SK-N-SH (cell line): ENCODE measurements around the gene MVD. TPM values are rescaled to one million over a fixed set of nuclear protein-coding genes. Genes with fewer than 3 reads are reported as not detected.

ENCODE experiments used
- CTCF ChIA-PET: fragments of 300-600, 350-600 bp; formaldehyde crosslinking; extraction: SDS; loops from one replicate; lab custom pipeline; 2021; lab: Yijun Ruan, JAX
- POLR2A ChIA-PET: fragments of 350-600 bp; sonication (Branson Sonifier 250); formaldehyde crosslinking; extraction: SDS; loops from one replicate; lab custom pipeline; 2020; ENCODE audit warnings: antibody characterized with exemption, inconsistent platforms; lab: Yijun Ruan, JAX
- DNase-seq: peaks from one replicate; pipeline ENCODE4 v3.0.0; 2012
- H2AFZ ChIP-seq: fragments of 200-600 bp; sonication (generic); 2 replicates; pipeline ENCODE4 v1.8.1; 2016; ENCODE audit warnings: antibody characterized with exemption, mild to moderate bottlenecking, low read depth
- H3F3A ChIP-seq: fragments of 200-600 bp; sonication (generic); replicated peaks from 2 replicates; pipeline ENCODE3; 2016; ENCODE audit warnings: antibody characterized with exemption, mild to moderate bottlenecking; ENCODE audit not compliant: insufficient read depth
- H3K27ac ChIP-seq, 2 experiments: fragments of 200-500 bp in 1 of 2; fragments of 200-600 bp in 1 of 2; sonication (Bioruptor generic) in 1 of 2; sonication (generic), shearing (Covaris generic) in 1 of 2; 2 replicates each; pipeline versions ENCODE4 v1.5.1 to v1.6.1; 2014 to 2016; ENCODE audit warnings: low read depth in 2 of 2, inconsistent platforms in 1 of 2, low read length in 1 of 2, mild to moderate bottlenecking in 1 of 2, mixed read lengths in 1 of 2
- H3K27me3 ChIP-seq: fragments of 200-600 bp; sonication (generic), shearing (Covaris generic); 2 replicates; pipeline ENCODE4 v1.6.1; 2016; ENCODE audit warnings: mixed run types; ENCODE audit not compliant: insufficient read depth
- H3K36me3 ChIP-seq, 2 experiments: fragments of 200-500 bp in 1 of 2; fragments of 200-600 bp in 1 of 2; sonication (Bioruptor generic) in 1 of 2; sonication (generic) in 1 of 2; replicated peaks in 1 of 2; 2 replicates each; pipeline versions ENCODE3 to v1.5.1; 2014 to 2016; ENCODE audit warnings: low read length in 1 of 2, mild to moderate bottlenecking in 1 of 2; ENCODE audit not compliant: insufficient read depth in 2 of 2, control insufficient read depth in 1 of 2
- H3K4me1 ChIP-seq, 2 experiments: fragments of 200-500 bp in 1 of 2; fragments of 200-600 bp in 1 of 2; sonication (Bioruptor generic) in 1 of 2; sonication (generic), shearing (Covaris generic) in 1 of 2; 2 replicates each; pipeline versions ENCODE4 v1.5.1 to v1.6.1; 2014 to 2016; ENCODE audit warnings: low read depth in 1 of 2, low read length in 1 of 2, mixed run types in 1 of 2; ENCODE audit not compliant: insufficient read depth in 2 of 2, control insufficient read depth in 1 of 2
- H3K4me2 ChIP-seq: fragments of 200-600 bp; sonication (generic), shearing (Covaris generic); 2 replicates; pipeline ENCODE4 v1.6.1; 2017; ENCODE audit warnings: mixed run types
- H3K4me3 ChIP-seq, 2 experiments: fragments of 200-500 bp in 1 of 2; fragments of 200-600 bp in 1 of 2; sonication (Bioruptor generic) in 1 of 2; sonication (generic), shearing (Covaris generic) in 1 of 2; 2 replicates each; pipeline versions ENCODE4 v1.5.1 to v1.8.1; 2014 to 2016; ENCODE audit warnings: low read depth in 2 of 2, inconsistent platforms in 1 of 2, low read length in 1 of 2, mild to moderate bottlenecking in 1 of 2, mixed read lengths in 1 of 2, moderate library complexity in 1 of 2
- H3K79me2 ChIP-seq: fragments of 200-600 bp; sonication (generic); 2 replicates; pipeline ENCODE4 v1.8.1; 2017; ENCODE audit warnings: mild to moderate bottlenecking; ENCODE audit not compliant: insufficient read depth
- H3K9ac ChIP-seq: fragments of 200-600 bp; sonication (generic); 2 replicates; pipeline ENCODE4 v1.6.1; 2017; ENCODE audit warnings: mixed run types
- H3K9me2 ChIP-seq: fragments of 200-600 bp; sonication (generic); 2 replicates; pipeline ENCODE4 v1.6.1; 2017; ENCODE audit warnings: mixed run types
- H3K9me3 ChIP-seq: fragments of 200-600 bp; sonication (generic); 2 replicates; pipeline ENCODE4 v1.6.1; 2017; ENCODE audit warnings: mixed run types, mild to moderate bottlenecking, moderate library complexity
- H4K20me1 ChIP-seq: fragments of 200-600 bp; sonication (generic); 2 replicates; pipeline ENCODE4 v1.6.1; 2017; ENCODE audit warnings: mild to moderate bottlenecking, mixed run types; ENCODE audit not compliant: insufficient read depth
- CHD2 ChIP-seq: fragments of 150-350 bp; IDR thresholded peaks from 2 replicates; pipeline ENCODE4 v1.6.1; 2018; ENCODE audit warnings: low read length; ENCODE audit not compliant: partially characterized antibody
- FOXJ3 ChIP-seq: sonication (generic); formaldehyde crosslinking; IDR thresholded peaks from 2 replicates; pipeline ENCODE4 v1.5.1; 2020; ENCODE audit warnings: mild to moderate bottlenecking, missing genetic modification reagents
- FOXM1 ChIP-seq: IDR thresholded peaks from 2 replicates; pipeline ENCODE4 v1.4.0; 2012; ENCODE audit warnings: low read depth, mild to moderate bottlenecking
- GABPA ChIP-seq: IDR thresholded peaks from 2 replicates; pipeline ENCODE4 v1.4.0; 2012; ENCODE audit warnings: low read depth, mild to moderate bottlenecking
- GATA2 ChIP-seq: sonication (generic); formaldehyde crosslinking; IDR thresholded peaks from 2 replicates; pipeline ENCODE4 v1.5.0; 2020; ENCODE audit warnings: mild to moderate bottlenecking, missing genetic modification reagents
- IRF3 ChIP-seq: fragments of 150-350 bp; IDR thresholded peaks from 2 replicates; pipeline ENCODE4 v1.6.1; 2016; ENCODE audit warnings: mild to moderate bottlenecking, low read depth, low read length
- JUND ChIP-seq: IDR thresholded peaks from 2 replicates; pipeline ENCODE4 v1.4.0; 2012
- MAX ChIP-seq: IDR thresholded peaks from 2 replicates; pipeline ENCODE4 v1.4.0; 2012; ENCODE audit warnings: low read depth
- MEF2A ChIP-seq: IDR thresholded peaks from 2 replicates; pipeline ENCODE4 v1.4.0; 2012; ENCODE audit warnings: low read depth, borderline replicate concordance
- MXI1 ChIP-seq: IDR thresholded peaks from 2 replicates; pipeline ENCODE4 v1.6.1; 2012; ENCODE audit warnings: mild to moderate bottlenecking, low read depth, low read length, improper control_type of control experiment
- PBX3 ChIP-seq: IDR thresholded peaks from 2 replicates; pipeline ENCODE4; 2012
- POLR2AphosphoS5 ChIP-seq: IDR thresholded peaks from 2 replicates; pipeline ENCODE4 v1.6.1; 2012; ENCODE audit warnings: low read depth, low read length
- RAD21 ChIP-seq: IDR thresholded peaks from 2 replicates; pipeline ENCODE4 v1.6.1; 2012; ENCODE audit warnings: mild to moderate bottlenecking, low read length
- REST ChIP-seq: IDR thresholded peaks from 2 replicates; pipeline ENCODE4 v1.6.1; 2012; ENCODE audit warnings: mild to moderate bottlenecking, low read depth, low read length, moderate library complexity
- RXRA ChIP-seq: IDR thresholded peaks from 2 replicates; pipeline ENCODE4 v1.4.0; 2012; ENCODE audit warnings: low read depth, mild to moderate bottlenecking, borderline replicate concordance
- SIN3A ChIP-seq: IDR thresholded peaks from 2 replicates; pipeline ENCODE4 v1.6.1; 2012; ENCODE audit warnings: low read depth, mild to moderate bottlenecking, low read length, moderate library complexity, borderline replicate concordance
- TCF12 ChIP-seq: IDR thresholded peaks from 2 replicates; pipeline ENCODE4 v1.4.0; 2012
- TEAD4 ChIP-seq: IDR thresholded peaks from 2 replicates; pipeline ENCODE4 v1.4.0; 2012; ENCODE audit warnings: mild to moderate bottlenecking, borderline replicate concordance; ENCODE audit not compliant: insufficient read depth
- USF2 ChIP-seq: fragments of 150-350 bp; IDR thresholded peaks from 2 replicates; pipeline ENCODE4 v1.6.1; 2017; ENCODE audit warnings: antibody characterized with exemption, low read length, low read depth, borderline replicate concordance
- YY1 ChIP-seq: IDR thresholded peaks from 2 replicates; pipeline ENCODE4 v1.4.0; 2012; ENCODE audit warnings: low read depth, mild to moderate bottlenecking
- WGBS: methylation state at CpG from one replicate; pipeline ENCODE4 v1.1.6; 2017; ENCODE audit warnings: low lambda C conversion rate; 5-methylcytosine and 5-hydroxymethylcytosine counted together
- polyA plus RNA-seq, 3 experiments: library from polyadenylated mRNA; depleted of rRNA; stranded (reverse); fragments of >200 nt; gene quantifications; 2 replicates each; pipeline ENCODE4 v1.2.3, GENCODE V29; 2012

Gene MVD
- polyA plus RNA-seq, 1 of the 3 experiments (the other 2 are of a cell fraction): 15.7 TPM

GRCh38 chr16:88635671-88636319, 27.1 kb downstream of the MVD start:
- peaks cover 20% of the 10 kb centered on the region; the same call in 1 of the 2 replicates for H3K27me3 ChIP-seq
- H3K4me3 ChIP-seq: no peak overlapping the region
- H3K9ac ChIP-seq: no peak overlapping the region
- ChIA-PET POLR2A (no interaction called here), CTCF (interaction anchor here (1.2 kb wide), 1 partner anchor 14 kb away, joined by 3 read pairs; no protein-coding TSS in a partner anchor)
- H3K36me3 ChIP-seq: peaks cover 4 to 26% of the 10 kb centered on the region in 2 experiments
- no peak for DNase-seq
- TF ChIP-seq POLR2AphosphoS5: no peak
- no peak for TF ChIP-seq YY1
- TF ChIP-seq IRF3: no peak
- no peak for TF ChIP-seq RXRA
- TF ChIP-seq RAD21: no peak
- no peak for TF ChIP-seq FOXM1
- TF ChIP-seq SIN3A: no peak
- TF ChIP-seq PBX3: no peak
- TF ChIP-seq TEAD4: no peak
- TF ChIP-seq GATA2 (CRISPR knock-in tag): no peak
- no peak for TF ChIP-seq FOXJ3 (CRISPR knock-in tag)
- TF ChIP-seq JUND: no peak
- TF ChIP-seq MEF2A: no peak
- no peak for TF ChIP-seq MXI1
- TF ChIP-seq REST: no peak
- TF ChIP-seq CHD2: no peak
- no peak for TF ChIP-seq USF2
- no peak for TF ChIP-seq MAX
- no peak for TF ChIP-seq GABPA
- TF ChIP-seq TCF12: no peak
- TF ChIP-seq, all 33 proteins: peak for 0
- Histone ChIP-seq H3K9me3 (no peaks in the 10 kb centered on the region), H4K20me1 (no peaks in the 10 kb centered on the region), H2AFZ (no peak overlapping the region), H3K4me1 (peaks cover 0 to 6% of the 10 kb centered on the region in 2 experiments; a peak in 1 of 4 replicates), H3K4me2 (no peak overlapping the region), H3K27ac (no peak overlapping the region), H3K79me2 (no peaks in the 10 kb centered on the region), H3K9me2 (no peaks in the 10 kb centered on the region), H3F3A (peaks cover 3% of the 10 kb centered on the region)
- 95% methylated on average over 13 of the region's 17 CpGs for WGBS
